ENCODE data around the gene KIAA0513.

KIAA0513 gene

DNA sequence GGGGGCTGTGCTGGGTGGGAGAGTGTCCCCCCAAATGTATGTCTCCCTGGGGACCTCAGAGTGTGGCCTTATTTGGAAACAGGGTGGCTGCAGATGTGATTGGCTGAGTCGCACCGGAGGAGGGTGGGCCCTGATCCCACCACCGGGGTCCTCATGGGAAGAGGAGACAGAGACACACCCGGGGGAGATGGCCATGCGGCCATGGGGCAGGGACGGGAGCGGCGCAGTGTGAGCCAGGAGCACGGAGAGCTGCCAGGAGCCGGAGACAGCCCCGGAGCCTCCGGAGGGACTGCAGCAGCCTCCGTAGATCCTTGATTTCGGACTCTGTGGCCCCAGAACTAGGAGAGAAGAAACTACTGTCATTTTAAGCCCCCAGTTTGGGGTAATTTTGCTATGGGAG is 86.3 kb downstream of the KIAA0513 start:
- no peak overlapping the region for H3K4me2 ChIP-seq (ENCODE audit: low read length)
- H3K36me3 ChIP-seq (ENCODE audit: insufficient read depth, low read length): no peaks in the 10 kb centered on the region; the same call in 1 of the 2 replicates
- H3K4me3 ChIP-seq (ENCODE audit: low read depth, low read length, poor library complexity, severe bottlenecking): no peak overlapping the region
- no peaks in the 10 kb centered on the region for H3K9me2 ChIP-seq (ENCODE audit: low read depth, low read length)
- peaks cover 5% of the 10 kb centered on the region for H3K4me1 ChIP-seq (ENCODE audit: insufficient read depth, low read length, severe bottlenecking)
- no peaks in the 10 kb centered on the region for H4K20me1 ChIP-seq (ENCODE audit: insufficient read depth, low read length)
- peaks cover 10% of the 10 kb centered on the region; the same call in 1 of the 2 replicates for H3K27me3 ChIP-seq (ENCODE audit: insufficient read depth, low read length)
- H3K27ac ChIP-seq (ENCODE audit: low read depth, low read length, poor library complexity, severe bottlenecking): no peak overlapping the region
- H3F3A ChIP-seq (ENCODE audit: insufficient read depth, low read length): no peaks in the 10 kb centered on the region
- no peak for TF ChIP-seq EZH2 (IDR thresholded peaks at IDR 0.05; ENCODE audit: borderline replicate concordance, low read length)
- TF ChIP-seq, protein P1, sequence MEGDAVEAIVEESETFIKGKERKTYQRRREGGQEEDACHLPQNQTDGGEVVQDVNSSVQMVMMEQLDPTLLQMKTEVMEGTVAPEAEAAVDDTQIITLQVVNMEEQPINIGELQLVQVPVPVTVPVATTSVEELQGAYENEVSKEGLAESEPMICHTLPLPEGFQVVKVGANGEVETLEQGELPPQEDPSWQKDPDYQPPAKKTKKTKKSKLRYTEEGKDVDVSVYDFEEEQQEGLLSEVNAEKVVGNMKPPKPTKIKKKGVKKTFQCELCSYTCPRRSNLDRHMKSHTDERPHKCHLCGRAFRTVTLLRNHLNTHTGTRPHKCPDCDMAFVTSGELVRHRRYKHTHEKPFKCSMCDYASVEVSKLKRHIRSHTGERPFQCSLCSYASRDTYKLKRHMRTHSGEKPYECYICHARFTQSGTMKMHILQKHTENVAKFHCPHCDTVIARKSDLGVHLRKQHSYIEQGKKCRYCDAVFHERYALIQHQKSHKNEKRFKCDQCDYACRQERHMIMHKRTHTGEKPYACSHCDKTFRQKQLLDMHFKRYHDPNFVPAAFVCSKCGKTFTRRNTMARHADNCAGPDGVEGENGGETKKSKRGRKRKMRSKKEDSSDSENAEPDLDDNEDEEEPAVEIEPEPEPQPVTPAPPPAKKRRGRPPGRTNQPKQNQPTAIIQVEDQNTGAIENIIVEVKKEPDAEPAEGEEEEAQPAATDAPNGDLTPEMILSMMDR (IDR thresholded peaks at IDR 0.05; ENCODE audit: low read length): no peak
- H3K9ac ChIP-seq (ENCODE audit: low read length): no peak overlapping the region
- no peak overlapping the region for H2AFZ ChIP-seq (ENCODE audit: low read length)
- H3K9me3 ChIP-seq (ENCODE audit: low read length): no peaks in the 10 kb centered on the region
- H3K79me2 ChIP-seq (ENCODE audit: insufficient read depth, low read length): no peaks in the 10 kb centered on the region

DNA sequence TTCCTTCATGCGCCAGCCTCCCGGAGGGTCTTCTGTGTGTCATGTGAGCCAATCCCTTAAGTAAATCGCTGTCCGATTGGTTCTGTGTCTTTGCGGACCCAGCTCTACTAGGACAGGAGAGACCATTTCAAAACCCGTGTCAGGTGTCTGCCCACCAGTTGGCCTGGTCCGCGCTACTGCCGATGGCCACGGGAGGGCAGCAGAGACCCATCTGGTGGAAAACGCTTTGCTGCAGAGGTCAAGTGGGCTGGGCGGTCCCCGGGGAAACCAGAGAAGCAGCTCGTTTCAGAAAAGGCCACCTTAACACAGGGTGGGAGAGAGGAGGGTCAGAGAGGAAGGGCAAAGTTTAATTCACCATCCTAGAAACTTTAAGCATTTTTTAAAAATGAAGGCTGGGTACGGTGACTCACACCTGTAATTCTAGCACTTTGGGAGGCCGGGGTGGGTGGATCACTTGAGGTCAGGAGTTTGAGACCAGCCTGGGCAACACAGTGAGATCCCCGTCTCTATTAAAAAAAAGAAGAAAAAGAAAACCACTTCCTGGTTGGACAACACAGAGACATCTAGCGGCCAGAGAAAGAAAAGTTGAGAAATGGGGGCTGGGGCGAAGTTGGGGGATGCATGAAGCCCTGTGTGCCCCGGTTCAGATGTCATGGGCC is 87.4 kb downstream of the KIAA0513 start:
- Histone ChIP-seq H2AFZ (ENCODE audit: low read length) (no peak overlapping the region), H3K27me3 (ENCODE audit: insufficient read depth, low read length) (peaks cover 7% of the 10 kb centered on the region; the same call in 1 of the 2 replicates), H3K27ac (ENCODE audit: low read depth, low read length, poor library complexity, severe bottlenecking) (no peak overlapping the region), H4K20me1 (ENCODE audit: insufficient read depth, low read length) (no peaks in the 10 kb centered on the region), H3K9ac (ENCODE audit: low read length) (no peak overlapping the region), H3F3A (ENCODE audit: insufficient read depth, low read length) (no peaks in the 10 kb centered on the region), H3K4me1 (ENCODE audit: insufficient read depth, low read length, severe bottlenecking) (peaks cover 5% of the 10 kb centered on the region), H3K9me2 (ENCODE audit: low read depth, low read length) (no peaks in the 10 kb centered on the region), H3K4me2 (ENCODE audit: low read length) (peak overlapping the region; percentile 24), H3K9me3 (ENCODE audit: low read length) (no peaks in the 10 kb centered on the region), H3K79me2 (ENCODE audit: insufficient read depth, low read length) (no peaks in the 10 kb centered on the region), H3K36me3 (ENCODE audit: insufficient read depth, low read length) (no peaks in the 10 kb centered on the region; the same call in 1 of the 2 replicates), H3K4me3 (ENCODE audit: low read depth, low read length, poor library complexity, severe bottlenecking) (peak overlapping the region; percentile 29)
- TF ChIP-seq, protein P1 (IDR thresholded peaks at IDR 0.05; ENCODE audit: low read length): peak; percentile 95
- no peak for TF ChIP-seq EZH2 (IDR thresholded peaks at IDR 0.05; ENCODE audit: borderline replicate concordance, low read length)

DNA sequence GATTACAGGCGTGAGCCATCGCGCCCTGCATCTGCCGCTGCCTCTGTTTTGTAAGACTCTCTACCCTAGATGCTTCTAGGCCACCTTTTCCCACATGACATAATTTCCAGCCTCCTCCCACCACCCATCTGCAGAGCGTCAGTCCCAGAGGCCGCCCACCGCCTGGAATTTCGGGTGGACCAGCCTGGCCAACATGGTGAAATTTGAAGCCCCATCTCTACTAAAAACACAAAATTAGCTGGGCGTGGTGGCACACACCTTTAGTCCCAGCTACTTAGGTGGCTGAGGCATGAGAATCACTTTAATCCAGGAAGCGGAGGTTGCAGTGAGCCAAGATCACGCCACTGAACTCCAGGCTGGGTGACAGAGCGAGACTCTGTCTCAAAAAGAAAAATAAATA is 89.8 kb downstream of the KIAA0513 start:
- H3K79me2 ChIP-seq (ENCODE audit: insufficient read depth, low read length): no peaks in the 10 kb centered on the region

More for the DNA sequence above, 89.8 kb downstream of the KIAA0513 start:
- Histone ChIP-seq H3K9me3 (ENCODE audit: low read length) (no peaks in the 10 kb centered on the region), H3K36me3 (ENCODE audit: insufficient read depth, low read length) (no peaks in the 10 kb centered on the region; the same call in 1 of the 2 replicates), H3K4me2 (ENCODE audit: low read length) (no peak overlapping the region), H4K20me1 (ENCODE audit: insufficient read depth, low read length) (no peaks in the 10 kb centered on the region), H3K4me3 (ENCODE audit: low read depth, low read length, poor library complexity, severe bottlenecking) (no peak overlapping the region), H3F3A (ENCODE audit: insufficient read depth, low read length) (no peaks in the 10 kb centered on the region), H3K4me1 (ENCODE audit: insufficient read depth, low read length, severe bottlenecking) (peaks cover 5% of the 10 kb centered on the region), H3K9me2 (ENCODE audit: low read depth, low read length) (no peaks in the 10 kb centered on the region), H3K9ac (ENCODE audit: low read length) (no peak overlapping the region), H3K27ac (ENCODE audit: low read depth, low read length, poor library complexity, severe bottlenecking) (no peak overlapping the region), H3K27me3 (ENCODE audit: insufficient read depth, low read length) (peaks cover 7% of the 10 kb centered on the region; the same call in 1 of the 2 replicates), H2AFZ (ENCODE audit: low read length) (no peak overlapping the region)
- TF ChIP-seq, protein P1 (IDR thresholded peaks at IDR 0.05; ENCODE audit: low read length): no peak
- no peak for TF ChIP-seq EZH2 (IDR thresholded peaks at IDR 0.05; ENCODE audit: borderline replicate concordance, low read length)

Measured in OCI-LY1 (cell line).